HepG2 (cell line): ENCODE measurements around the gene DROSHA. TPM values are rescaled to one million over a fixed set of nuclear protein-coding genes. Genes with fewer than 3 reads are reported as not detected.
A peak's percentile ranks its signal among the peaks of the same experiment; 100 is the strongest.

Experiments
- ELF1 ChIP-seq: sonication (generic); formaldehyde crosslinking; IDR thresholded peaks from 2 replicates; pipeline ENCODE4 v1.4.0; 2020; ENCODE audit warnings: missing genetic modification reagents
- EP300 ChIP-seq, 3 experiments: sonication (generic) in 1 of 3; formaldehyde crosslinking in 1 of 3; IDR thresholded peaks; 2 replicates each; pipeline versions ENCODE4 v1.5.1 to v1.6.1; 2011 to 2020; ENCODE audit warnings: low read depth in 2 of 3, low read length in 2 of 3, borderline replicate concordance in 1 of 3, improper control_type of control experiment in 1 of 3, mild to moderate bottlenecking in 1 of 3, missing genetic modification reagents in 1 of 3, moderate library complexity in 1 of 3
- GFI1 ChIP-seq: sonication (generic); formaldehyde crosslinking; IDR thresholded peaks from 2 replicates; pipeline ENCODE4 v1.5.0; 2020; ENCODE audit warnings: missing genetic modification reagents, mild to moderate bottlenecking, borderline replicate concordance
- HMGXB4 ChIP-seq, 2 experiments: sonication (generic) in 1 of 2; formaldehyde crosslinking in 1 of 2; IDR thresholded peaks; 2 replicates each; pipeline versions ENCODE4 v1.4.0 to v1.6.1; 2018 to 2020; ENCODE audit warnings: missing genetic modification reagents in 2 of 2, borderline replicate concordance in 1 of 2, low read depth in 1 of 2, mild to moderate bottlenecking in 1 of 2, missing biosample characterization in 1 of 2
- HOXA5 ChIP-seq: sonication (generic); formaldehyde crosslinking; IDR thresholded peaks from 2 replicates; pipeline ENCODE4 v1.4.0; 2020; ENCODE audit warnings: missing genetic modification reagents
- MLLT10 ChIP-seq: sonication (generic); formaldehyde crosslinking; IDR thresholded peaks from 2 replicates; pipeline ENCODE4 v1.4.0; 2020; ENCODE audit warnings: missing genetic modification reagents
- NFYB ChIP-seq: sonication (generic); formaldehyde crosslinking; IDR thresholded peaks from 2 replicates; pipeline ENCODE4 v1.4.0; 2020; ENCODE audit warnings: missing genetic modification reagents
- RBM39 ChIP-seq: fragments of 200-400 bp; formaldehyde crosslinking; IDR thresholded peaks from one replicate; pipeline ENCODE4 v1.6.1; 2018; ENCODE audit warnings: antibody characterized with exemption, mild to moderate bottlenecking, low read depth, low read length; ENCODE audit not compliant: poor library complexity, severe bottlenecking
- RFX5 ChIP-seq: IDR thresholded peaks from 2 replicates; pipeline ENCODE4 v1.6.1; 2011; ENCODE audit warnings: low read depth, low read length, improper control_type of control experiment
- SAP130 ChIP-seq: IDR thresholded peaks from 2 replicates; pipeline ENCODE4 v1.6.1; 2016; ENCODE audit warnings: low read depth
- SIX1 ChIP-seq: sonication (generic); formaldehyde crosslinking; IDR thresholded peaks from 2 replicates; pipeline ENCODE4 v1.4.0; 2020; ENCODE audit warnings: missing genetic modification reagents, borderline replicate concordance
- TBX2 ChIP-seq: sonication (generic); formaldehyde crosslinking; IDR thresholded peaks from 2 replicates; pipeline ENCODE4 v1.5.0; 2020; ENCODE audit warnings: missing genetic modification reagents, mild to moderate bottlenecking, borderline replicate concordance
- ZKSCAN1 ChIP-seq: fragments of 150-350 bp; IDR thresholded peaks from 2 replicates; pipeline ENCODE4 v1.6.1; 2014; ENCODE audit warnings: low read length
- ZKSCAN8 ChIP-seq: IDR thresholded peaks from 2 replicates; pipeline ENCODE4 v1.6.1; 2016; ENCODE audit warnings: borderline replicate concordance, missing genetic modification reagents, missing compliant biosample characterization
- ZNF136 ChIP-seq: sonication (generic); formaldehyde crosslinking; IDR thresholded peaks from 2 replicates; pipeline ENCODE4 v1.8.1; 2022; ENCODE audit warnings: low read depth, mild to moderate bottlenecking, moderate library complexity, missing genetic modification reagents
- ZNF138 ChIP-seq: sonication (generic); formaldehyde crosslinking; IDR thresholded peaks from 2 replicates; pipeline ENCODE4 v1.5.0; 2020; ENCODE audit warnings: mild to moderate bottlenecking, low read depth, missing genetic modification reagents
- ZNF230 ChIP-seq: sonication (generic); formaldehyde crosslinking; IDR thresholded peaks from 2 replicates; pipeline ENCODE4 v1.4.0; 2020; ENCODE audit warnings: mild to moderate bottlenecking, missing genetic modification reagents
- ZNF317 ChIP-seq: sonication (generic); formaldehyde crosslinking; IDR thresholded peaks from 2 replicates; pipeline ENCODE4 v1.5.0; 2020; ENCODE audit warnings: mild to moderate bottlenecking, missing genetic modification reagents
- ZNF33A ChIP-seq: sonication (generic); formaldehyde crosslinking; IDR thresholded peaks from 2 replicates; pipeline ENCODE4 v1.5.1; 2020; ENCODE audit warnings: missing genetic modification reagents, mild to moderate bottlenecking, moderate library complexity, borderline replicate concordance
- ZNF549 ChIP-seq: sonication (generic); formaldehyde crosslinking; IDR thresholded peaks from 2 replicates; pipeline ENCODE4 v1.5.0; 2020; ENCODE audit warnings: missing genetic modification reagents
- ZNF709 ChIP-seq: sonication (generic); formaldehyde crosslinking; IDR thresholded peaks from 2 replicates; pipeline ENCODE4 v1.5.0; 2020; ENCODE audit warnings: mild to moderate bottlenecking, missing genetic modification reagents
- ZNF768 ChIP-seq: sonication (generic); formaldehyde crosslinking; IDR thresholded peaks from 2 replicates; pipeline ENCODE4 v1.4.0; 2020; ENCODE audit warnings: missing genetic modification reagents
- ZNF850 ChIP-seq: sonication (generic); formaldehyde crosslinking; conservative IDR thresholded peaks from 2 replicates; pipeline ENCODE4 v1.9.0; 2021; ENCODE audit warnings: mild to moderate bottlenecking, missing genetic modification reagents
- ZSCAN29 ChIP-seq: sonication (generic); formaldehyde crosslinking; conservative IDR thresholded peaks from 2 replicates; pipeline ENCODE4 v1.4.0; 2020; ENCODE audit warnings: mild to moderate bottlenecking, missing genetic modification reagents
- ZSCAN30 ChIP-seq: sonication (generic); formaldehyde crosslinking; IDR thresholded peaks from 2 replicates; pipeline ENCODE4 v1.5.0; 2020; ENCODE audit warnings: mild to moderate bottlenecking, missing genetic modification reagents
- polyA plus RNA-seq, 8 experiments: library from polyadenylated mRNA; depleted of rRNA in 3 of 8; stranded (reverse) in 7 of 8; unstranded in 1 of 8; fragments of >200 nt; fragmentation: Illumina TruSeq in 4 of 8; extraction: Trizol in 4 of 8; gene quantifications; 2 replicates each; pipeline versions ENCODE4 v1.2.1 to v1.2.3, GENCODE V29; 2011 to 2016; ENCODE audit warnings: low read depth in 4 of 8, missing spikeins in 1 of 8, mixed read lengths in 1 of 8; ENCODE audit not compliant: insufficient read depth in 1 of 8
- total RNA-seq, 5 experiments: library from RNA; depleted of rRNA; stranded (reverse); fragments of >200 nt; fragmentation: Illumina TruSeq; extraction: Trizol; gene quantifications; 2 replicates each; pipeline ENCODE4 v1.2.3, GENCODE V29; 2016; ENCODE audit warnings: low read depth in 1 of 5
- TF ChIP-seq, protein P1 (sequence below): sonication (generic); formaldehyde crosslinking; IDR thresholded peaks from 2 replicates; pipeline ENCODE4 v1.4.0; 2020; ENCODE audit warnings: missing genetic modification reagents
- TF ChIP-seq, protein P2 (sequence below): IDR thresholded peaks from 2 replicates; pipeline ENCODE4 v1.6.1; 2016; ENCODE audit warnings: low read depth, borderline replicate concordance

Gene DROSHA
- total and polyA plus RNA-seq, 2 of the 13 experiments (the other 11 are each of a cell fraction or from before 2014, with no cell fraction given) = 22.3 to 29.4 TPM

- TF ChIP-seq, protein P1, sequence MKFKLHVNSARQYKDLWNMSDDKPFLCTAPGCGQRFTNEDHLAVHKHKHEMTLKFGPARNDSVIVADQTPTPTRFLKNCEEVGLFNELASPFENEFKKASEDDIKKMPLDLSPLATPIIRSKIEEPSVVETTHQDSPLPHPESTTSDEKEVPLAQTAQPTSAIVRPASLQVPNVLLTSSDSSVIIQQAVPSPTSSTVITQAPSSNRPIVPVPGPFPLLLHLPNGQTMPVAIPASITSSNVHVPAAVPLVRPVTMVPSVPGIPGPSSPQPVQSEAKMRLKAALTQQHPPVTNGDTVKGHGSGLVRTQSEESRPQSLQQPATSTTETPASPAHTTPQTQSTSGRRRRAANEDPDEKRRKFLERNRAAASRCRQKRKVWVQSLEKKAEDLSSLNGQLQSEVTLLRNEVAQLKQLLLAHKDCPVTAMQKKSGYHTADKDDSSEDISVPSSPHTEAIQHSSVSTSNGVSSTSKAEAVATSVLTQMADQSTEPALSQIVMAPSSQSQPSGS = no peak
- peak; percentile 13 for TF ChIP-seq ZNF709 (CRISPR knock-in tag)
- 0 out of 2 replicates have a peak, but pooled peaks have one; percentile 5 for TF ChIP-seq GFI1
- TF ChIP-seq ZNF230 = peak; percentile 38; the same call in 1 of the 2 replicates
- no peak for TF ChIP-seq MLLT10
- peak; percentile 88 for TF ChIP-seq SAP130 (CRISPR knock-in tag)
- TF ChIP-seq HOXA5 (CRISPR knock-in tag) = peak; percentile 49; the same call in 1 of the 2 replicates
- no peak for TF ChIP-seq ZKSCAN1
- peak; percentile 72; the same call in 1 of the 2 replicates for TF ChIP-seq TBX2
- peak in 1 of 2 experiments; percentile 87; a peak in 2 of 4 replicates for TF ChIP-seq HMGXB4 (CRISPR knock-in tag; IDR thresholded peaks at IDR 0.05; ENCODE audit: borderline replicate concordance in 1 of 2, low read depth in 1 of 2)
- peak; percentile 37; the same call in 1 of the 2 replicates for TF ChIP-seq ZNF768 (CRISPR knock-in tag)
- TF ChIP-seq ZSCAN29 = peak; percentile 65; the same call in 1 of the 2 replicates
- TF ChIP-seq EP300 (IDR thresholded peaks at IDR 0.05; ENCODE audit: low read depth in 2 of 2, low read length in 2 of 2) = no peak
- no peak for TF ChIP-seq EP300 (CRISPR knock-in tag; IDR thresholded peaks at IDR 0.05; ENCODE audit: borderline replicate concordance)
- peak; percentile 7; the same call in 1 of the 2 replicates for TF ChIP-seq SIX1 (CRISPR knock-in tag)
- TF ChIP-seq ZSCAN30 = no peak
- no peak for TF ChIP-seq ZNF850 (CRISPR knock-in tag)
- 0 out of 2 replicates have a peak, but pooled peaks have one; percentile 33 for TF ChIP-seq ZNF136
- 0 out of 2 replicates have a peak, but pooled peaks have one; percentile 49 for TF ChIP-seq ZNF138 (CRISPR knock-in tag)
- no peak for TF ChIP-seq ZNF549 (CRISPR knock-in tag)
- peak; percentile 50; the same call in 1 of the 2 replicates for TF ChIP-seq RFX5
- TF ChIP-seq NFYB (CRISPR knock-in tag) = peak; percentile 98
- TF ChIP-seq ZKSCAN8 (CRISPR knock-in tag) = peak; percentile 12; the same call in 1 of the 2 replicates
- TF ChIP-seq ZNF317 = no peak
- no peak for TF ChIP-seq ZNF33A
- TF ChIP-seq ELF1 (CRISPR knock-in tag) = peak; percentile 87
- TF ChIP-seq RBM39 = peak; percentile 42
- TF ChIP-seq, protein P2, sequence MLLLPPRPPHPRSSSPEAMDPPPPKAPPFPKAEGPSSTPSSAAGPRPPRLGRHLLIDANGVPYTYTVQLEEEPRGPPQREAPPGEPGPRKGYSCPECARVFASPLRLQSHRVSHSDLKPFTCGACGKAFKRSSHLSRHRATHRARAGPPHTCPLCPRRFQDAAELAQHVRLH (CRISPR knock-in tag) = peak; percentile 22; the same call in 1 of the 2 replicates
Measured at GRCh38 chr5:31531888-31532547, at the start of gene DROSHA, which contains the start of gene C5orf22 (continued).
